ENCODE data around the gene CFAP65. TPM values are rescaled to one million over a fixed set of nuclear protein-coding genes. Genes with fewer than 3 reads are reported as not detected.

CFAP65 gene
- total and polyA plus RNA-seq, 7 donors = under 0.01 to 0.10 (median under 0.01) TPM; not detected in 4

DNA sequence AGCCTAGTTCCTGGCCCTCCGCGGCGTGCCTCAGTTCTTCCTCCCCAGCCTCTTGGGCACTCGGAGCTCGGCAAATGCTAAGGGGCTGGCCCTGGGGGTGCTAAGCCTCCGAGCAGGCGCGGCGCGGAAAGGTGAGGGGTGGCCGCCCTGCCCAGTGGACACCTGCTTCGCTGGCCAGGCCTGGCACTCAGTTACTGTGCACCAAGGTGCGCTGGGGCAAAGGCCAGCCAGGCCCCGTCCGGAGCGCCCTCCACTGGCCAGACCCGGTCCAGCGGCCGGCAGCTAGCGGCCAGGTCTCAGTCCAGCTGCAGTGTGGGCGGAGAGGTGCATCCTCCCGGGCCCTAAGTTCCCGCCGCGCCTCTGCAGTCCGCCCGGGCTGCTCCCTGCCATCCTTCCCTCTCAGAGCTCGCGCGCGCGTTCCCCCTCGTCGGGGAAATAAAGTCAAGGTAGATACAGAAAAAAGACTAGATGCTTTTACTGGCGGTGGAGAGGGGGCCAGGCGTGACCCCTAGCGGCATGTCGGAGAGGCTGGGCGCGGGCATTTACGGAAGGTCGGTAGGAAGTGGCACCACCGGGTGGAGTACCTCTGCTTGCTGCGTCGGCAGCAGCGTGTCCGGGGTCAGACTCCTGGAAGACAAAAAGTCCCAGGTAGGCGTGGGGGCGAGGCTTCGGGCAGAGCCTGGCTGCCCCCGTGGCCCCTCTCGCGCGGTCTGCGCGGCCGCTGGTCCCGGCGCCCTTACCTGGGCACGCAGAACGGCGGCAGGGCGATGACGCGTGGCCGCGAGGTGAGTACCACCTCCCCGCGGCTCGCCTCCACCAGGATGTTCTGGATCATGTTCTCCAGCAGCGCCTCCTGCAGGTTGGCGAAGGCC is 38.7 kb downstream of the CFAP65 start:
- H3K27me3 ChIP-seq = peaks cover 28 to 95% (median 63%) of the 10 kb centered on the region in 3 donors
- H3K9me3 ChIP-seq = no peaks in the 10 kb centered on the region
- peaks cover 0 to 23% (median 21%) of the 10 kb centered on the region in 4 donors for H3K4me1 ChIP-seq
- intact Hi-C loops (cut with DNase I) = no loop called here
- H3K36me3 ChIP-seq = no peaks in the 10 kb centered on the region
- no peak overlapping the region for H3K27ac ChIP-seq
- H3K4me3 ChIP-seq = peak overlapping the region in 1 of 4 donors; percentile 8
- 1 to 3% methylated on average over 72 of the region's 72 CpGs for WGBS, 2 donors
- no peak for TF ChIP-seq POLR2A (IDR thresholded peaks at IDR 0.05)
- TF ChIP-seq, protein P1, sequence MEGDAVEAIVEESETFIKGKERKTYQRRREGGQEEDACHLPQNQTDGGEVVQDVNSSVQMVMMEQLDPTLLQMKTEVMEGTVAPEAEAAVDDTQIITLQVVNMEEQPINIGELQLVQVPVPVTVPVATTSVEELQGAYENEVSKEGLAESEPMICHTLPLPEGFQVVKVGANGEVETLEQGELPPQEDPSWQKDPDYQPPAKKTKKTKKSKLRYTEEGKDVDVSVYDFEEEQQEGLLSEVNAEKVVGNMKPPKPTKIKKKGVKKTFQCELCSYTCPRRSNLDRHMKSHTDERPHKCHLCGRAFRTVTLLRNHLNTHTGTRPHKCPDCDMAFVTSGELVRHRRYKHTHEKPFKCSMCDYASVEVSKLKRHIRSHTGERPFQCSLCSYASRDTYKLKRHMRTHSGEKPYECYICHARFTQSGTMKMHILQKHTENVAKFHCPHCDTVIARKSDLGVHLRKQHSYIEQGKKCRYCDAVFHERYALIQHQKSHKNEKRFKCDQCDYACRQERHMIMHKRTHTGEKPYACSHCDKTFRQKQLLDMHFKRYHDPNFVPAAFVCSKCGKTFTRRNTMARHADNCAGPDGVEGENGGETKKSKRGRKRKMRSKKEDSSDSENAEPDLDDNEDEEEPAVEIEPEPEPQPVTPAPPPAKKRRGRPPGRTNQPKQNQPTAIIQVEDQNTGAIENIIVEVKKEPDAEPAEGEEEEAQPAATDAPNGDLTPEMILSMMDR (IDR thresholded peaks at IDR 0.05) = peak in 1 of 4 experiments; percentile 40
- DNase-seq = no peak

DNA sequence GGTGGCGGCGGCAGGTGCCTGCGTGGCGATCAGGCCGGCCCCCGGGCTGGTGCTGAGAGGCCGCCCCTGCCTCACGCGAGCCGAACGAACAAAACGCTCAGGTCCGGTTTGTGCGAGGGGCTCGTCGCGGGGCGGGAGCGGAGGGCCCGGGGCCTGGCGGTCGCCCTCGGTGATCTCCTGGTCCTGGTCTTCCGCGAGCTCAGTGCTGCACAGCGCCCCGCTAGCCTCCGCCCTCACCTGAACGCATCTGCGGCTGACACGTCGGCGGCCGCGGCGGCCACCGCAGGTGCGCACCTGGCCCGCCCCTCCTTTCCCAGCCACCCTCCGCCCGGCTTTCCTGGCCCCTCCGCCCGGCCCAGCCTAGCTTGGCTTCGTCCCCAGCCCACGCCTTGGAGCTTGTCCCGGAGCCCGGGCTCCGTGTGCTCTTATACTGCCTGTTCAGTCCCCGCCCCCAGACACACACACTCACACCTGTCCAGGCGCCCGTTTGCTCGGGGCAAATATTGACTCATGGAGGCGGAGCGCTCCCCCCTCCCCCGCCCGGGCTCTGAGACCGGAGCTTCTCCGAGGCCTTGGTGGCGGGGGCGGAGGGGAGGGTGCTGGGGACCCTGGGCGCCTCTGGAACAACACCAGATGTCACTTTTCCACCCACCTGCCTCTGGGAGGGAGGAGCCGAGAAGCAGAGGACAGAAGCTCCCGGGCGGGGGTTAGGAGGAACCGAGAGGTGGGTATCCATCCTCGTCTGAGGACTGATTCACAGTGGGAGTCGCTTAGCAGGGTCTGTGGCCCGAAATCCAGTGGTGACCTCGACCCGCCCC is 39.5 kb downstream of the CFAP65 start:
- peaks cover 28 to 96% (median 72%) of the 10 kb centered on the region in 3 donors for H3K27me3 ChIP-seq
- no peak overlapping the region for H3K27ac ChIP-seq
- intact Hi-C loops (cut with DNase I) = no loop called here
- peaks cover 0 to 23% (median 21%) of the 10 kb centered on the region in 4 donors for H3K4me1 ChIP-seq
- TF ChIP-seq POLR2AphosphoS5 (IDR thresholded peaks at IDR 0.05) = peak in 1 of 4 donors; percentile 60
- TF ChIP-seq, protein P1 (IDR thresholded peaks at IDR 0.05) = no peak
- TF ChIP-seq EP300 (IDR thresholded peaks at IDR 0.05) = no peak
- TF ChIP-seq POLR2A (IDR thresholded peaks at IDR 0.05) = peak in 1 of 2 donors; percentile 73
- 1 to 2% methylated on average over 70 of the region's 70 CpGs for WGBS, 2 donors
- DNase-seq = no peak
- no peaks in the 10 kb centered on the region for H3K9me3 ChIP-seq
- no peak overlapping the region for H3K4me3 ChIP-seq
- no peaks in the 10 kb centered on the region for H3K36me3 ChIP-seq

DNA sequence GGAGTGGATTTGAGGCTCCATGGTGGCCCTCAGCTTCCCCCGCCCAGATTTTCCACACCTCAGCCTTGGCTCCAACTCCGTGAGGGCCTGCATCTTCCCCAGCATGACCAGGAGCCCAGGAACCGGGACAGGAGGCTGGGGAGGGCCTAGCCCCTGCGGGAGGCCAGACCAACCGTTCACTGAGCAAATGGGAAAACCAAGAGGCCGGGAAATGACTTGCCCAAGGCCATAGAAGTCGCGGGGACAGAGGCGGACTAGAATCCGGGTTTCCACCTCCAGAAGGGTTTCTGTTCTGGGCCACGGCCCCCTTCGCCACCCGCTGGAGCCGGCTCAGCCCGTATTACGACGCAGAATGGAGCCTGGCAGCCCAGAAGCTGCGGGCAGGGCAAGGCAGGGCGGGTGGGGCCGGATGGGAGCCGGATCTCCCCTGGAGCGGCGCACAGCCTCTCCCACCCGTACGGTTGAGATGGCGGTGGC is 40.2 kb downstream of the CFAP65 start:
- H3K27ac ChIP-seq = no peak overlapping the region
- H3K9me3 ChIP-seq = no peaks in the 10 kb centered on the region
- no peaks in the 10 kb centered on the region for H3K36me3 ChIP-seq
- DNase-seq = no peak
- peaks cover 0 to 27% (median 24%) of the 10 kb centered on the region in 4 donors for H3K4me1 ChIP-seq
- H3K27me3 ChIP-seq = peaks cover 34 to 98% (median 75%) of the 10 kb centered on the region in 3 donors
- WGBS, 2 donors = 3 to 7% methylated on average over 26 of the region's 26 CpGs
- intact Hi-C loops (cut with DNase I) = no loop called here
- H3K4me3 ChIP-seq = no peak overlapping the region
- TF ChIP-seq, protein P1 (IDR thresholded peaks at IDR 0.05) = no peak
- TF ChIP-seq EP300 (IDR thresholded peaks at IDR 0.05) = no peak
- no peak for TF ChIP-seq POLR2A (IDR thresholded peaks at IDR 0.05)
- no peak for TF ChIP-seq POLR2AphosphoS5 (IDR thresholded peaks at IDR 0.05)

DNA sequence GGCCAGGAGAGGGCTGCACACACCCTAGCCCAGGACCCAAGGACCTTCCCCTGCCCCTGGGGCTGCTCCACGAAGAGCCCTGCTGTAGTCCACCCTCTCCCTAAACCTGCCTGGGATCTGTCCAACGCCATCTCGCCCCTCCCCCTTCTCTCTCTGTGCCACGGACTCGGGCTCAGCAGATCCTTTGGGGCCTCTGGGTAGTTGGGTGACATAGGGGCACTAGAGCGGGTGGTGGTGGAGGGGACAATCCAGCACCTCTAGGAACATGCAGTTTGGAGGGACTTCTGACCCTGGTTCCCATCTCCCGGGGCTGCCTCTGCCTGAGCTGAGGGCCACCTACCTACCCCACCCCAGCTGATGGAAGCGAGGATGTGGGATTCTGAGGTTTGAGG is 40.8 kb downstream of the CFAP65 start:
- TF ChIP-seq POLR2A (IDR thresholded peaks at IDR 0.05) (no peak), POLR2AphosphoS5 (IDR thresholded peaks at IDR 0.05) (no peak), EP300 (IDR thresholded peaks at IDR 0.05) (no peak)
- TF ChIP-seq, protein P1 (IDR thresholded peaks at IDR 0.05) = no peak
- intact Hi-C loops (cut with DNase I) = no loop called here
- Histone ChIP-seq H3K27me3 (peaks cover 35 to 98% (median 73%) of the 10 kb centered on the region in 3 donors), H3K27ac (no peak overlapping the region), H3K4me1 (peaks cover 0 to 33% (median 30%) of the 10 kb centered on the region in 4 donors), H3K4me3 (no peak overlapping the region), H3K36me3 (no peaks in the 10 kb centered on the region), H3K9me3 (no peaks in the 10 kb centered on the region)
- 20 to 24% methylated on average over 8 of the region's 8 CpGs for WGBS, 2 donors
- DNase-seq = no peak
